K562 (cell line): Measurements from ENCODE around the gene NUP188. TPM values are rescaled to one million over a fixed set of nuclear protein-coding genes. Genes with fewer than 3 reads are reported as not detected.
A peak's percentile ranks its signal among the peaks of the same experiment; 100 is the strongest.

Experiments
- ATAC-seq: fragments of 200-7000 bp; cut with Tn5 transposase; 3 replicates; pipeline ENCODE4 v1.9.1; 2020; ENCODE audit warnings: moderate library complexity
- BruUV-seq: library from RNA; stranded (reverse); fragments of 400-500 nt; replicated peaks from 2 replicates; lab custom pipeline; 2021; lab: Mats Ljungman, UMichigan
- CTCF ChIA-PET: fragments of 300-600 bp; formaldehyde crosslinking; extraction: SDS; loops from one replicate; lab custom pipeline; 2021; ENCODE audit warnings: low intra/inter-chr PET ratio; lab: Yijun Ruan, JAX
- POLR2A ChIA-PET: fragments of 300-600, 350-650 bp; sonication (Branson Sonifier 250); formaldehyde crosslinking; extraction: SDS; loops from one replicate; lab custom pipeline; 2021; ENCODE audit warnings: antibody characterized with exemption, inconsistent platforms; lab: Yijun Ruan, JAX
- DNase-seq, 4 experiments: peaks; one replicate each; pipeline versions ENCODE4 v3.0.0 to v3.0.0-alpha.2; 2011 to 2018; ENCODE audit warnings: low spot score in 3 of 4, mixed read lengths in 3 of 4; ENCODE audit errors: extremely low read depth in 1 of 4
- FAIRE-seq: peaks from 2 replicates; lab custom pipeline; 2011; peaks lifted over from hg19 to GRCh38; lab: Jason Lieb, UNC
- H2AFZ ChIP-seq: 2 replicates; pipeline ENCODE4 v1.6.0; 2011; ENCODE audit warnings: low read depth, low read length, control low read depth, inconsistent platforms
- H3K27ac ChIP-seq: fragments of 200-600 bp; 3 replicates; pipeline ENCODE4 v1.8.0; 2011; ENCODE audit warnings: low read depth, mild to moderate bottlenecking, control low read depth, inconsistent platforms, low read length, moderate library complexity, mixed read lengths; ENCODE audit errors: extremely low read depth
- H3K27me3 ChIP-seq, 2 experiments: fragments of 300-600 bp in 1 of 2; 2 replicates in 1 of 2; 3 replicates in 1 of 2; pipeline versions ENCODE4 v1.6.0 to v1.8.0; 2011; ENCODE audit warnings: inconsistent platforms in 2 of 2, low read length in 2 of 2, mild to moderate bottlenecking in 1 of 2, mixed read lengths in 1 of 2, moderate library complexity in 1 of 2; ENCODE audit not compliant: control insufficient read depth in 2 of 2, insufficient read depth in 2 of 2
- H3K36me3 ChIP-seq: fragments of 300-600 bp; 3 replicates; pipeline ENCODE4 v1.8.0; 2011; ENCODE audit warnings: mild to moderate bottlenecking, low read length, inconsistent platforms; ENCODE audit not compliant: control insufficient read depth, insufficient read depth
- H3K4me1 ChIP-seq, 2 experiments: fragments of 200-600 bp in 1 of 2; replicated peaks in 1 of 2; 2 replicates in 1 of 2; 3 replicates in 1 of 2; pipeline versions ENCODE4 v1.5.1 to v1.8.0; 2011; ENCODE audit warnings: inconsistent platforms in 2 of 2, low read length in 2 of 2, mild to moderate bottlenecking in 1 of 2, mixed read lengths in 1 of 2, moderate library complexity in 1 of 2; ENCODE audit not compliant: control insufficient read depth in 2 of 2, insufficient read depth in 2 of 2
- H3K4me2 ChIP-seq: 2 replicates; pipeline ENCODE4 v1.6.1; 2011; ENCODE audit warnings: low read length, control low read depth, inconsistent platforms, mixed read lengths; ENCODE audit not compliant: insufficient read depth
- H3K4me3 ChIP-seq: fragments of 200-600 bp; sonication (generic), shearing (Covaris generic); 2 replicates; pipeline ENCODE4 v1.5.1; 2016; ENCODE audit warnings: control low read depth, inconsistent platforms
- H3K79me2 ChIP-seq: fragments of 200-600 bp; 3 replicates; pipeline ENCODE4 v1.8.0; 2011; ENCODE audit warnings: low read length, inconsistent platforms; ENCODE audit not compliant: control insufficient read depth, insufficient read depth
- H3K9ac ChIP-seq, 2 experiments: 2 replicates each; pipeline versions ENCODE4 v1.6.0 to v1.6.1; 2011; ENCODE audit warnings: low read depth in 2 of 2, low read length in 2 of 2, control low read depth in 1 of 2, inconsistent platforms in 1 of 2, mild to moderate bottlenecking in 1 of 2, mixed read lengths in 1 of 2; ENCODE audit not compliant: insufficient read depth in 1 of 2
- H3K9me1 ChIP-seq: one replicate; pipeline ENCODE4 v1.6.0; 2011; ENCODE audit warnings: inconsistent platforms, mild to moderate bottlenecking, low read length, moderate library complexity; ENCODE audit not compliant: control insufficient read depth, insufficient read depth
- H3K9me3 ChIP-seq: replicated peaks from 2 replicates; pipeline ENCODE4 v1.5.1; 2011; ENCODE audit warnings: low read depth, low read length, inconsistent platforms; ENCODE audit not compliant: control insufficient read depth, insufficient read depth
- H4K20me1 ChIP-seq: replicated peaks from 2 replicates; pipeline ENCODE4 v1.6.1; 2011; ENCODE audit warnings: low read length, inconsistent platforms, mixed read lengths; ENCODE audit not compliant: control insufficient read depth, insufficient read depth
- TAF7 ChIP-seq: fragments of 450-650 bp; IDR thresholded peaks from 2 replicates; pipeline ENCODE4 v1.6.1; 2016; ENCODE audit warnings: missing genetic modification characterization, missing compliant biosample characterization
- TCF3 ChIP-seq: sonication (generic); formaldehyde crosslinking; IDR thresholded peaks from 2 replicates; pipeline ENCODE4 v1.4.0; 2020; ENCODE audit warnings: mild to moderate bottlenecking, missing genetic modification reagents
- TRIM28 ChIP-seq: fragments of 450-650 bp; IDR thresholded peaks from 2 replicates; pipeline ENCODE4 v1.6.1; 2017
- ZBTB11 ChIP-seq, 3 experiments: fragments of 200-800 bp in 1 of 3; fragments of 250-450 bp in 1 of 3; fragments of 450-650 bp in 1 of 3; sonication (Bioruptor Pico) in 1 of 3; sonication (Bioruptor generic) in 1 of 3; formaldehyde crosslinking in 1 of 3; IDR thresholded peaks; 2 replicates each; pipeline versions ENCODE4 v1.6.1 to v1.8.0; 2016 to 2022; ENCODE audit warnings: mild to moderate bottlenecking in 2 of 3, missing genetic modification characterization in 2 of 3, missing compliant biosample characterization in 1 of 3, moderate library complexity in 1 of 3
- ZNF146 ChIP-seq: IDR thresholded peaks from one replicate; pipeline ENCODE4 v1.6.1; 2018; ENCODE audit warnings: missing compliant biosample characterization; ENCODE audit not compliant: unreplicated experiment
- WGBS: fragments of 100-300 bp; shearing (Covaris generic); methylation state at CpG from one replicate; pipeline ENCODE4 v1.1.6; 2016; ENCODE audit warnings: low coverage, mixed read lengths; ENCODE audit not compliant: insufficient coverage; ENCODE audit errors: missing lambda C conversion rate; 5-methylcytosine and 5-hydroxymethylcytosine counted together
- in situ Hi-C: fragments of 300-500 bp; cut with MboI; formaldehyde crosslinking; loops from 4 replicates; pipeline ENCODE4 v1.15.0; 2018; ENCODE audit warnings: inconsistent platforms, mixed read lengths
- intact Hi-C: fragments of 100-400 bp; cut with micrococcal nuclease; formaldehyde crosslinking; loops from 2 replicates; pipeline ENCODE4 v1.14.2; 2022
- polyA plus RNA-seq, 8 experiments: library from polyadenylated mRNA; depleted of rRNA in 4 of 8; stranded (reverse) in 5 of 8; unstranded in 3 of 8; fragments of >200 nt; fragmentation: Nextera tagmentation in 2 of 8; fragmentation: Illumina TruSeq in 1 of 8; extraction: Ambion mirVana in 2 of 8; extraction: Trizol in 1 of 8; gene quantifications; 2 replicates each; pipeline versions ENCODE4 v1.2.1 to v1.2.3, GENCODE V29; 2011 to 2014; ENCODE audit warnings: inconsistent platforms in 1 of 8, missing spikeins in 1 of 8
- total RNA-seq, 7 experiments: library from RNA; depleted of rRNA in 6 of 7; stranded (reverse); fragments of >200 nt in 6 of 7; fragmentation: Illumina TruSeq in 2 of 7; extraction: Trizol in 2 of 7; gene quantifications; 2 replicates each; pipeline versions ENCODE4 v1.2.1 to v1.2.3, GENCODE V29; 2011 to 2021; ENCODE audit warnings: low replicate concordance in 1 of 7
- TF ChIP-seq, protein P1 (sequence below): fragments of 200-800 bp; sonication (Bioruptor generic); IDR thresholded peaks from 2 replicates; pipeline ENCODE4 v1.6.1; 2016; ENCODE audit warnings: missing genetic modification characterization, missing compliant biosample characterization
- TF ChIP-seq, protein P2 (sequence below): sonication (generic); formaldehyde crosslinking; IDR thresholded peaks from 2 replicates; pipeline ENCODE4 v1.8.0; 2022; ENCODE audit warnings: missing genetic modification reagents, mild to moderate bottlenecking, moderate library complexity, borderline replicate concordance

The NUP188 gene
- total and polyA plus RNA-seq, 9 of the 15 experiments (the other 6 are each of a cell fraction or from before 2014, with no cell fraction given), result 11.7 to 135 (median 70.6) TPM

GRCh38 chr9:128916745-128917144 lies 30.8 kb upstream of the NUP188 start (continued):
- TF ChIP-seq, protein P1, sequence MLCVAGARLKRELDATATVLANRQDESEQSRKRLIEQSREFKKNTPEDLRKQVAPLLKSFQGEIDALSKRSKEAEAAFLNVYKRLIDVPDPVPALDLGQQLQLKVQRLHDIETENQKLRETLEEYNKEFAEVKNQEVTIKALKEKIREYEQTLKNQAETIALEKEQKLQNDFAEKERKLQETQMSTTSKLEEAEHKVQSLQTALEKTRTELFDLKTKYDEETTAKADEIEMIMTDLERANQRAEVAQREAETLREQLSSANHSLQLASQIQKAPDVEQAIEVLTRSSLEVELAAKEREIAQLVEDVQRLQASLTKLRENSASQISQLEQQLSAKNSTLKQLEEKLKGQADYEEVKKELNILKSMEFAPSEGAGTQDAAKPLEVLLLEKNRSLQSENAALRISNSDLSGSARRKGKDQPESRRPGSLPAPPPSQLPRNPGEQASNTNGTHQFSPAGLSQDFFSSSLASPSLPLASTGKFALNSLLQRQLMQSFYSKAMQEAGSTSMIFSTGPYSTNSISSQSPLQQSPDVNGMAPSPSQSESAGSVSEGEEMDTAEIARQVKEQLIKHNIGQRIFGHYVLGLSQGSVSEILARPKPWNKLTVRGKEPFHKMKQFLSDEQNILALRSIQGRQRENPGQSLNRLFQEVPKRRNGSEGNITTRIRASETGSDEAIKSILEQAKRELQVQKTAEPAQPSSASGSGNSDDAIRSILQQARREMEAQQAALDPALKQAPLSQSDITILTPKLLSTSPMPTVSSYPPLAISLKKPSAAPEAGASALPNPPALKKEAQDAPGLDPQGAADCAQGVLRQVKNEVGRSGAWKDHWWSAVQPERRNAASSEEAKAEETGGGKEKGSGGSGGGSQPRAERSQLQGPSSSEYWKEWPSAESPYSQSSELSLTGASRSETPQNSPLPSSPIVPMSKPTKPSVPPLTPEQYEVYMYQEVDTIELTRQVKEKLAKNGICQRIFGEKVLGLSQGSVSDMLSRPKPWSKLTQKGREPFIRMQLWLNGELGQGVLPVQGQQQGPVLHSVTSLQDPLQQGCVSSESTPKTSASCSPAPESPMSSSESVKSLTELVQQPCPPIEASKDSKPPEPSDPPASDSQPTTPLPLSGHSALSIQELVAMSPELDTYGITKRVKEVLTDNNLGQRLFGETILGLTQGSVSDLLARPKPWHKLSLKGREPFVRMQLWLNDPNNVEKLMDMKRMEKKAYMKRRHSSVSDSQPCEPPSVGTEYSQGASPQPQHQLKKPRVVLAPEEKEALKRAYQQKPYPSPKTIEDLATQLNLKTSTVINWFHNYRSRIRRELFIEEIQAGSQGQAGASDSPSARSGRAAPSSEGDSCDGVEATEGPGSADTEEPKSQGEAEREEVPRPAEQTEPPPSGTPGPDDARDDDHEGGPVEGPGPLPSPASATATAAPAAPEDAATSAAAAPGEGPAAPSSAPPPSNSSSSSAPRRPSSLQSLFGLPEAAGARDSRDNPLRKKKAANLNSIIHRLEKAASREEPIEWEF (CRISPR knock-in tag), result no peak
- TF ChIP-seq TCF3 (CRISPR knock-in tag) (no peak), TRIM28 (no peak), TAF7 (tag) (no peak)

- Histone ChIP-seq H3K36me3 (peaks cover 29% of the 10 kb centered on the region; the same call in 2 of the 3 replicates), H3K9ac (no peak overlapping the region; a peak in 1 of 4 replicates), H4K20me1 (no peaks in the 10 kb centered on the region), H3K27me3 (no peaks in the 10 kb centered on the region; a peak in 1 of 5 replicates), H3K9me3 (no peaks in the 10 kb centered on the region), H2AFZ (no peak overlapping the region), H3K27ac (no peak overlapping the region), H3K4me3 (no peak overlapping the region), H3K9me1 (no peaks in the 10 kb centered on the region), H3K4me2 (no peak overlapping the region), H3K79me2 (0 out of 3 replicates have a peak, but pooled peaks cover 9% of the 10 kb centered on the region), H3K4me1 (peaks cover 10 to 41% of the 10 kb centered on the region in 2 experiments)
- ChIA-PET CTCF (no interaction called here), POLR2A (interaction anchor here (0.7 kb wide), 1 partner anchor 150 kb away, joined by 3 read pairs; no protein-coding TSS in a partner anchor)
- no peak for FAIRE-seq
- in situ Hi-C loops (no loop called here), intact Hi-C loops (no loop called here)
- WGBS, result 79% methylated on average over 26 of the region's 26 CpGs
- DNase-seq, result no peak
- ATAC-seq, result no peak
- TSS peak; percentile 25 for BruUV-seq
- TF ChIP-seq ZBTB11 (CRISPR knock-in tag; IDR thresholded peaks at IDR 0.05), result no peak
- TF ChIP-seq, protein P2, sequence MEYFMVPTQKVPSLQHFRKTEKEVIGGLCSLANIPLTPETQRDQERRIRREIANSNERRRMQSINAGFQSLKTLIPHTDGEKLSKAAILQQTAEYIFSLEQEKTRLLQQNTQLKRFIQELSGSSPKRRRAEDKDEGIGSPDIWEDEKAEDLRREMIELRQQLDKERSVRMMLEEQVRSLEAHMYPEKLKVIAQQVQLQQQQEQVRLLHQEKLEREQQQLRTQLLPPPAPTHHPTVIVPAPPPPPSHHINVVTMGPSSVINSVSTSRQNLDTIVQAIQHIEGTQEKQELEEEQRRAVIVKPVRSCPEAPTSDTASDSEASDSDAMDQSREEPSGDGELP (CRISPR knock-in tag), result no peak
- no peak for TF ChIP-seq ZNF146 (CRISPR knock-in tag)
Measured at GRCh38 chr9:128917151-128917849, 30.2 kb upstream of the NUP188 start.
